ENCODE results near the gene CACNA2D3.
"Not testable (repeated sequence)": the region's sequence is repeated elsewhere in the genome, so short reads cannot be mapped to it uniquely, and the experiment has no call there.

The CACNA2D3 gene

GRCh38 chr3:55064164-55064563, 941.8 kb downstream of the CACNA2D3 start:
- DNase-seq, result no peak

DNA sequence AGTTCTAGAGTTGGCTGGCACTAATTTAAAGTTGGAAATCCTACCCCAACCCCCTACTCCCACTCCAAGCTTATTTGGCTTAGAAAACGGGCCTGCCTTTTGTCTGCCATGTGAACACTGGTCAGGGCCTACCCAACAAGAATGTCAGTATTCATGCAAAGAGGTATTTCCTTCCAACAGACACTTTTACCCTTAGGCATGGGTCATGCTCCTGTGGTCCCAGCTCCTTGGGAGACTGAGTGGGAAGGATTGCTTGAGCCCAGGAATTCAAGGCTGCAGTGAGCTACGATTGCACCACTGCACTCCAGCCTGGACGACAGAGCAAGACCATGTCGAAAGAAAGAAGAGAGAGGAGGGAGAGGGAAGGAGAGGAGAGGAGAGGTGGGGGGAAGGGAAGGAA, 943.0 kb downstream of the CACNA2D3 start:
- no peak for DNase-seq

- no peak for DNase-seq
These were observed 944.2 kb downstream of the CACNA2D3 start for GRCh38 chr3:55066551-55067047.

DNA sequence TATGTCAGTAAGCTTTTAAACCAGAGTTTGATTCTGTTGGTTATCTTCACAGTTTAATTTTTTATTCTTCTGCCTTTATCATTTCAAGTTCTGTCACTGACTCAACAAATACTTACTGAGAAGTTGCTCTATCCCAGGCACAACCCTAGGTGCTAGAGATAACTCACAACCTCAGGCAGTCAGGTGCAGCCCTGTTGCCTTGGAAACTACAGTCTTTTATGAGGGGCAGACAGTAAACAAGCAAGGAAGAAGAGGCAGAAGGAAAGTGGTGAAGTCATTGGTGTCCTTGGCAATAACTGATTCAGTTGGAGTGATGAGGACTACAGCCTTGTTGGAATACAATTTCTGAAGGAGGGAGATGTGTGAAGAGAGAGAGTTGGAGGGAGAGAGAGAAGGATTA, 947.6 kb downstream of the CACNA2D3 start:
- DNase-seq, result no peak

- DNase-seq, result no peak
These were observed 952.4 kb downstream of the CACNA2D3 start for GRCh38 chr3:55074796-55075195.

- DNase-seq, result no peak
These were observed 953.5 kb downstream of the CACNA2D3 start for GRCh38 chr3:55075846-55076245.

- no peak for DNase-seq
These were observed 955.4 kb downstream of the CACNA2D3 start for GRCh38 chr3:55077726-55078125.

GRCh38 chr3:55078876-55079275, 956.5 kb downstream of the CACNA2D3 start:
- DNase-seq, result no peak

- DNase-seq, result no peak
These were observed 962.9 kb downstream of the CACNA2D3 start for GRCh38 chr3:55085231-55085630.

GRCh38 chr3:55089211-55089610, 966.9 kb downstream of the CACNA2D3 start:
- DNase-seq, result no peak

DNA sequence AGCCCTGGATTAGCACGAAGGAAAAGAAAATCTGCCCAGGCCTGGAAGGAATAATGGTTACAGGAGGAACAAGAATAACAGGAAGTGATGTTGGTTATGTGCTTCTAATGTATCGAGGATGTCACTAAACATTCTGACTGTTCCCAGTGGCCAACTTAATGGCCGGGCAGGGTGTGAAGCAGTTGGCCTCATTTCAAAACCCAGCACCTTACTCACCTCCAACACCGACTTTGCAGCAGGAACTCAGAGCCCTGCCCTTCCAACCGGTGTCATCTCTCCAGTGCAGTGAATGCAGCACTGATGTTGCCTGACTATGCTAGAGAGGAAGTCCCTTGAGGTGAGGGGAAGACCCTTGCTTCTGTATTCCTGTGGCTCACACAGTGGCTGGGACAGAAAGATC, 967.9 kb downstream of the CACNA2D3 start:
- no peak for DNase-seq

DNA sequence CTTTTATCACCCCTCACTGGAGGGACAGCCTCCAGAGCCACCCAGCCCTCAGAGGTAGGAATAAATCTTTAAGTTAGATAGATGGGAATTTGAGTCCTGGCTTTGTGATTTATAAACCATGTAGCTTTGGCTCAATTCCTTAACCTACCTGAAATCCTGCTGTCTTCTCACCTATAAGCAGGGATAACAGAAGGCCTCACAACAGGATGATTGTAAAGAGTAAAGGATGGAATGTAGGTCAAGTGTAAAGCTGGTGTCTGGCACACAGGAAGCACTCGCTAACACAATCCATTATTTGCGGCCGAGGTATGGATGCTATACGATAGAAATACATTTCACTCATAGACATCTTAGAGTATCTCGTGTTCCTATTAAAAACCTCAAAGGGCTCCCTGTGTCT, 968.4 kb downstream of the CACNA2D3 start:
- DNase-seq, result no peak

DNA sequence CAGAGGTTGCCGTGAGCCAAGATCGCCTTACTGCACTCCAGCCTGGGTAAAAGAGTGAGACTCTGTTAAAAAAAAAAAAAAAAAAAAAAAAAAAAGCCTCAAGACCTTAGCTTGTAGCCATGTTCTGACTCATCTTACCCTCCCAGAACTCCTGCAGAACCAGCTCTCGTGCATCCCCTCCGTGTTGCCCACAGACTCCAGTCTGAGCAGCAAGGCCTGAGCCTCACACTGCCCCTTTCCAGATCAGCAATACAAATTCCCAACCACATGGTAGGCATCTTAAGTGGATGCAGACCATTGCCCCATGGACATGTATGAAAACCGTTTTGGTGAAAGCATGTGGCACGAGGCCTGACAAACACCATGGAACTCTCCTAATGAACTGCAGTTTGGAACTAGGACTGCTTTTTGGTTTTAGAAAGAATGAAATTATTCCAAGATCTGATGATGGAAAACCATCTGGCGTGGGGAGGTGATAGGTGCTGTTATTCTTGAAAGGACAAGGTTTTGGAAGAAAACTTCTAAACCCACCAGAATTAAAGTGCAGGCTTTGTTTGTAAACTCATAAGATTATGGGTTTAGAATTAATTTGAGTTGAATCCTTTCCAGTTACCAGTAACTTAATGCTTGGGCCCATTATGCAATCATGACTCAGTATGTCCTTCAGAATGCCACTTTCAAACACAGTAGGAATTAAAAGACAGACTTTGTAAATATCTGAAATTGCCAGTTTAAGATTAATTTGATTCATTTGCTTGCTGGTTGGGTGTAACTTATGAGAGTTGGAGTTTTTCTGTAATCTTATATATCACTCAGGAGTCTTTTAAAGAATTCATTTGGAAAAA, 969.3 kb downstream of the CACNA2D3 start:
- no peak for DNase-seq

DNA sequence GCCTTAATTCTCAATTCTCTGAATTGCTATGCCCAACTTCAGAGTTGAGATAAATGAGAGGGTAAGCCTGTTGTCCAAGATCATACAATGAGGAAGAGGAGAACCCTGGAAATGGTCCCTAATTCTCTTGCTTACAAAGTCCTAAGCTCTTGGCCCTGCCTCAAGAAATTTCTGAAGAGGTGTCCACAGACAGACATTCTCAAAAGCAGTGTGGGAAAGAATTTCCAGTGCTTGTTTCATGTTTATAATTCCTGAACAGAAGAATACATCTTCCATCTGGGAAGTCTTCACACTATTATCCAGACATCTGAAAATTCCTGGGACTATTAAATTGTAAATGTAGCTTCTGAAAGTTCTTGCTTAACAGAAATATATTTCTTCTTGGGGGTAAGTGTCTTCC, 972.3 kb downstream of the CACNA2D3 start:
- no peak for DNase-seq

DNA sequence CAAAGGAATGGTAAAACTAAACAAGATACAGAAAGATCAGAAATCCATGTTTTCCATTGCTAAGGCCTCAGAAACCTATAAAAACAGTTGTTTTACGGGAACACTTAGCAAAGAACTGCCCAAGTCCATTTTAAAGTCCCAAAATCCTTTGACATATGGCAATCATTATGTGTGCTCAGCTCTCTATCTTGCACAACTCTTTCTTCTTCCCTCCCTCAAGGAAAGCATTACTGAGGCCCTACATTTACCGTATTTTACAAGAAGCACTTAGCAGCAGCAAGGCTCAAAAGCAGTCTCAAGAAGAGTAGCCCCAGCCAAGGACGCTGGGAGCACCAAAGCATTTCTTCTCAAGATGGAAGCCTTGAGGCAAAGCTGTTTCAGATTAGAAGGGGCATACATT, 975.1 kb downstream of the CACNA2D3 start:
- no peak for DNase-seq

GRCh38 chr3:55105647-55106046, 983.3 kb downstream of the CACNA2D3 start:
- no peak for DNase-seq

DNA sequence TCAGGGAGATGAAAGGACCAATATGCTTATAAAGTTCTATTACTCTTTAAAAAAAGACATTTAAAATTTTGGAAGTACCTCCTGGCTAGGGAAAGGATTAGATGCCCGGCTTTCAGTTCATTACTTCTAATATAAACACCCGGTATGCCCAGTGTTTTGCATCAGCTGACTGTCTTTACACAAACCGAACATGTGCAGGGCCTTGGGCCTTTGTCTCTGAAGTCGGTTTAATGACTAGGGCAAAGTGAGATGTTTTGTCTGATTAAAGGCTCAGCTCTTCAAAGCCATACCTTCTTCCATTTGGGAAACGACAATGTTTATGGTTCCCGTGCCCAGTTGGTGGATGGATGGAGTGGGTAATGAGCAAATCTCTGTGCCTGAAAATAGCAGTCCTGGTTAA, 984.8 kb downstream of the CACNA2D3 start:
- no peak for DNase-seq

DNA sequence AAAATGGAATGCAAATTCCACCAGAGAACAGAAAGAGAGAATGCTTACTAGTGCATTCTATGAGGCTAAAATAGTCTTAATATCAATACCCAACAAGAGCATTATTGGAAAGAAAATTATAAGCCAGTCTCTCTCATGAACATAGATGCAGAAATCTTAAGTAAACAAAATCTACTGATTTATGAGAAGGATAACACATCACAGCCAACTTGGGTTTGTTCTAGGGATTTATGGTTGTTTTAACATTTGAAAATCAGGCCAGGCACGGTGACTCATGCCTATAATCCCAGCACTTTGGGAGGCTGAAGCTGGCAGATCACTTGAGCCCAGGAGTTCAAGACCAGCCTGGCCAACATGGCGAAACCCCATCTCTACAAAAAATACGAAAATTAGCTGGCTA, 989.6 kb downstream of the CACNA2D3 start:
- not testable (repeated sequence) for DNase-seq

DNA sequence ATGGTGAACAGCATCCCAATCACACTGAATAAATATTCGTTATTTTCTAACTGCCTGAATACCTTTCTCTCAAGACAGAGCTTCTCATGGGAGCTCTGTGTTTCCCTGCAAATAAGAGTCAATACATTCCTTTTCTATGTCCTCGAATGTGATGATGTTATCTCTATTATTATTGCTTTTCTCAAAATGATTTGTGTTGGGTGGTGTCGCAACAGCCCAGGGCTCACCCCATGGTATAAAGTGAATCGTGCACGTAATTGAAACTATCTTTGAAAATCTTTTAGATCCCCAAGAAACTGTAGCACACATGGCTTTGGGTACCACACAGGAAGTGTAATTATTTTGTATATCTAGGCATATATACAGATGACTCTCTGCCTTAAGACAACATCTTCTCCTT, 996.1 kb downstream of the CACNA2D3 start:
- no peak for DNase-seq

DNA sequence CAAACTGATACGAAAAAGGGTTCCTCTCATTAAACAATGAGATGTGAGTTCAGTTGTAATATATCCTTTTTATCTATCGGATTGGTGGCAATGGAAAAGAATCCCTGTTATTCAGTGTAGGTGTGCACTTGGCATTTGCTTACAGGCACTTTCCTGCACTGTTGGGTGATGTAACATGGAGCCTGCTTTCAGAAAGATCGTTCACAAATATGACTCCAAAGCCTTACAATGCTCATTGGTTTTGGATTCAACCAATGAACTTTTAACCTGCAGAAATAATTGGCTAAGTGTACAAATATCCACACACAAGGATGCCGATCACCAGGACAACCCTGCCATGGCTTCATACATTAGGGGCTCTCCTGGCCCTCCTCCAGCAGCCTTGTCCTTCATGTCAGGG, 996.9 kb downstream of the CACNA2D3 start:
- DNase-seq, result no peak

- DNase-seq, result no peak
These were observed 1000.0 kb downstream of the CACNA2D3 start for GRCh38 chr3:55122312-55122711.
